Measurements from ENCODE around the gene TKT.

- no peak for TF ChIP-seq CTCF (IDR thresholded peaks at IDR 0.05)
- TF ChIP-seq POLR2A (IDR thresholded peaks at IDR 0.05), result no peak
Observed at GRCh38 chr3:53193466-53194209, 62.2 kb downstream of the TKT start.

All from Peyer's patch (tissue), 4 donors.